Measurements from ENCODE around the gene GTF2I. TPM values are rescaled to one million over a fixed set of nuclear protein-coding genes. Genes with fewer than 3 reads are reported as not detected.
"Not testable (repeated sequence)": the region's sequence is repeated elsewhere in the genome, so short reads cannot be mapped to it uniquely, and the experiment has no call there.

GTF2I gene
- total RNA-seq, 1 donor: 113 TPM

DNA sequence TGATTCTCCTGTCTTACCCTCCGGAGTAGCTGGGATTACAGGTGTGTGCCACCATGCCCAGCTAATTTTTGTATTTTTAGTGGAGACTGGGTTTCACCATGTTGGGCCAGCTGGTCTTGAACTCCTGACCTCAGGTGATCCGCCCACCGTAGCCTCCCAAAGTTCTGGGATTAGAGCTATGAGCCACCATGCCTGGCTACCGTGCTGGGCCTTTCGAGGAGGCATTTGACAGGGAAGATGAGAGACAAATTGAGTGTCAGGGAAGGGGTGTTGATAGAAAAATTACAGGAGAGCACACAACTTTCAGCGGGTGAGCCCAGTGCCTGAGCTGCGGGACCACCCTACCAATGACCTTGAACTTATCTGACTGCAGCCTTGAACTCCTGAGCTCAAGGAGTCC lies 112.5 kb downstream of the GTF2I start:
- not testable (repeated sequence) for H3K4me3 ChIP-seq (ENCODE audit: low read length); H3K27me3 ChIP-seq (ENCODE audit: insufficient read depth, low read length); H3K9me3 ChIP-seq (ENCODE audit: low read depth, low read length); H3K4me1 ChIP-seq (ENCODE audit: insufficient read depth, low read length)

GRCh38 chr7:74772093-74772492 lies 114.6 kb downstream of the GTF2I start:
- not testable (repeated sequence) for H3K4me3 ChIP-seq (ENCODE audit: low read length); H3K4me1 ChIP-seq (ENCODE audit: insufficient read depth, low read length); H3K27me3 ChIP-seq (ENCODE audit: insufficient read depth, low read length); H3K9me3 ChIP-seq (ENCODE audit: low read depth, low read length)

DNA sequence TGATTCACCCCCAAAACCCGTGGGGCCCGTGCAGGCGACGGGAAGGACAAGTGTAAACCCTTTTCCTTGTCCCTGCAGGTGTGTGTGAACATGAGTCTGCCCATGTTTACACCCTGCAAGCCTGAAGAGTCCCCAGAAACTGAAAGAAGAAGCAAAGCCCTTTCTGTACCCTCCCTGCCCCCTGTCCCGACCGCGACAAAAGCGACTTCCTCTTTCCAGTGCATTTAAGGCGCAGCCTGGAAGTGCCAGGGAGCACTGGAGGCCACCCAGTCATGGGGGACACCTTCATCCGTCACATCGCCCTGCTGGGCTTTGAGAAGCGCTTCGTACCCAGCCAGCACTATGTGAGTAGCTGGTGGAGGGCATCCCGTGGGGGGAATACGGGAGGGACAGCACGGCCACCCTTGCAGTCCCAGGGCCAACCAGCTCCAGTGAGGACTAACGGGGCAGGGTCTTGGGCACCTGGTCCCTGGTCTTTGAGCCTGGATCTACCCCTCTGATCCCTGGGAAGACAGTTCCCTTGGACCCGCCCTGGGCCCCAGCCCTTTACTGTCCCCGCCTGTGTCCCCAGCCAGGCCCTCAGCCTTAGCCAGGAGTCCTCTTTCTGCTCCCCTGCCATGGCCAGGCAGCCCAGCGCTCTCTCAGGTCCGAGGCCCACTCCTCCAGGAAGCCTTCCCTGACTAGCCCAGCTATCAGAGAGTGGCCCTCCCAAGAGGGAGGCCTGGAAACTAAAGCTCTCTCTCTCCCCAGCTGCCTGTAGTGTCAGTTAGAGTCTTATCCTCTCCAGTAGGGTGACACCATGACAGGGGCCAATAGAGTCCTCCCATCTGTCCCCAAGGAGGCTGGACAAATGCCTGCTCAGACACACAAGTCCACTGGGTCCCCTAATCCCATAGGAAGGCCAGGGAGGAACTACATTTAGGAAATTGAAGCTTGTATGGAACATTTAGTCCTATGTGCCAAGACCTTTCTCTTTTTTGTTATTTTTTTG lies 116.5 kb downstream of the GTF2I start, which contains the start of gene NCF1:
NCF1 (plus strand) TSS at position 252 of the 991 bp plus-strand sequence; CDS start at position 273, 21 bp downstream.
- not testable (repeated sequence) for H3K9me3 ChIP-seq (ENCODE audit: low read depth, low read length); H3K4me3 ChIP-seq (ENCODE audit: low read length); H3K27me3 ChIP-seq (ENCODE audit: insufficient read depth, low read length); H3K4me1 ChIP-seq (ENCODE audit: insufficient read depth, low read length)

DNA sequence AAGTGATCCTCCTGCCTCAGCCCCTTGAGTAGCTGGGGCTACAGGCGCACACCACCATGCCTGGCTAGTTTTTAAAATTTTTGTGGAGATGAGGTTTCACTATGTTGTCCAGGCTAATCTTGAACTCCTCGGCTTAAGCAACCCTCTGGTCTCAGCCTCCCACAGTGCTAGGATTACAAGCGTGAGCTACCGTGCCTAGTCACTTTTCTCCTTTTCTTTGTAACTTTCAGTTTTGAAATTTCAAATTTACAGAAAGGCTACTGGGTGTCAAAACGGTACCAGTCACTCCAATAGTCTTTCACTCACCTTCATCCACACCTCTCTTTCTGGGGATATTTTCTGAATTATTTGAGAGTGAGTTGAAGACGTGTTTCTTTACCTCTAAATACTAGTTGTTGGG lies 117.6 kb downstream of the GTF2I start:
- H3K9me3 ChIP-seq (ENCODE audit: low read depth, low read length); H3K4me3 ChIP-seq (ENCODE audit: low read length); H3K27me3 ChIP-seq (ENCODE audit: insufficient read depth, low read length); H3K4me1 ChIP-seq (ENCODE audit: insufficient read depth, low read length): not testable (repeated sequence)

DNA sequence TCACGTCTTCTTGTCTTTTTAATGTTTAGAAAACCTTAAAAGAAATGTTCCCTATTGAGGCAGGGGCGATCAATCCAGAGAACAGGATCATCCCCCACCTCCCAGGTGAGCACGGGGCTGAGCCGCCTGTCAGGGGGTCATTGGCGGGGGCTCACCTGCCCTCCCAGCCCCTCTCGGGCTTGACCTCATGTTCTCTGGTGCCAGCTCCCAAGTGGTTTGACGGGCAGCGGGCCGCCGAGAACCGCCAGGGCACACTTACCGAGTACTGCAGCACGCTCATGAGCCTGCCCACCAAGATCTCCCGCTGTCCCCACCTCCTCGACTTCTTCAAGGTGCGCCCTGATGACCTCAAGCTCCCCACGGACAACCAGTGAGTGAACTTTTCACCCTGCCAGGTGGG lies 121.5 kb downstream of the GTF2I start:
- not testable (repeated sequence) for H3K4me3 ChIP-seq (ENCODE audit: low read length); H3K9me3 ChIP-seq (ENCODE audit: low read depth, low read length); H3K4me1 ChIP-seq (ENCODE audit: insufficient read depth, low read length); H3K27me3 ChIP-seq (ENCODE audit: insufficient read depth, low read length)

DNA sequence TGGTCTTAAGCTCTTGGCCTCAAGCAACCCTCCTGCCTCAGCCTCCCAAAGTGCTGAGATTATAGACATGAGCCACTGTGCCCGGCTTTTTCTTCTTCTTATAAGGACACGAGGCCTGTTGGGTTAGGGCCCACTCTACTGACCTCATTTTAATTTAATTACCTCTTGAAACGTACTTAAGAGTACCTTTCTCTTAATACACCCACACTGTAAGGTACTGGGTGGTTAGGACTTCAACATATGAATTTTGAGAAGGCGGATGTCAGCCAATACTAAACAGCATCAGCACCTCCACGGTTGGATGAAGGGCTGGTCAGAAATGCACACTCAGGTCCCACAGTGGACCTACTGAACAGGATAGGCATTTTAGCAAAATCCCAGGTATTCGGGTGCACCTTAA lies 124.2 kb downstream of the GTF2I start:
- not testable (repeated sequence) for H3K4me1 ChIP-seq (ENCODE audit: insufficient read depth, low read length); H3K27me3 ChIP-seq (ENCODE audit: insufficient read depth, low read length); H3K9me3 ChIP-seq (ENCODE audit: low read depth, low read length); H3K4me3 ChIP-seq (ENCODE audit: low read length)

GRCh38 chr7:74783595-74783994 lies 126.1 kb downstream of the GTF2I start:
- not testable (repeated sequence) for H3K4me1 ChIP-seq (ENCODE audit: insufficient read depth, low read length); H3K9me3 ChIP-seq (ENCODE audit: low read depth, low read length); H3K27me3 ChIP-seq (ENCODE audit: insufficient read depth, low read length); H3K4me3 ChIP-seq (ENCODE audit: low read length)

DNA sequence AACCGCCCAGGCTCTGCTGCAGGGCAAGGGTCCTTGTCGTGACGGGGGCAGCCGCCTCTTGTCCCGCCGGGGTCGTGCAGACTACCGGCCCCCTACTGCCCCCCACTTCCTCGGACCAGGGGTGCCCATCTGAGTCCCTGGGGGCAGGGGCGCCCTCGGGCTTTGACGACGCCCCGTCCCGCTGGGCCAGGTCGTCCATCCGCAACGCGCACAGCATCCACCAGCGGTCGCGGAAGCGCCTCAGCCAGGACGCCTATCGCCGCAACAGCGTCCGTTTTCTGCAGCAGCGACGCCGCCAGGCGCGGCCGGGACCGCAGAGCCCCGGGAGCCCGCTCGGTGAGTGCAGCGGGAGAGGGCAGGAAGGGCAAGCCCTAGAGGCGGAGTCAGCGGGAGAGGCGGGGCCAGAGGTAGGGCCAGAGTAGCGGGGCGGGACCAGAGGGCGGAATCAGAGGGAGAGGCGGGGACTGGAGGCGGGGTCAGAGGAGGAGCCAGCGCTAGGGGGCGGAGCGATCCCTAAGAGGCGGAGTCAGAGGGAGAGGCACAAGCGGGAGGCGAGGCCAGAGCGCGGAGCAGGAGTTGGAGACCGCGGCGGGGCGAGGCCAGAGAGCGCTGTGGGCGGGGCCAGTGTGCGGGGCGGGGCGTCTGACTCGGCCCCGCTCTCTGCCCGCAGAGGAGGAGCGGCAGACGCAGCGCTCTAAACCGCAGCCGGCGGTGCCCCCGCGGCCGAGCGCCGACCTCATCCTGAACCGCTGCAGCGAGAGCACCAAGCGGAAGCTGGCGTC lies 131.0 kb downstream of the GTF2I start:
- not testable (repeated sequence) for H3K9me3 ChIP-seq (ENCODE audit: low read depth, low read length); H3K4me1 ChIP-seq (ENCODE audit: insufficient read depth, low read length); H3K27me3 ChIP-seq (ENCODE audit: insufficient read depth, low read length); H3K4me3 ChIP-seq (ENCODE audit: low read length)

- H3K4me3 ChIP-seq (ENCODE audit: low read length); H3K9me3 ChIP-seq (ENCODE audit: low read depth, low read length); H3K4me1 ChIP-seq (ENCODE audit: insufficient read depth, low read length); H3K27me3 ChIP-seq (ENCODE audit: insufficient read depth, low read length): not testable (repeated sequence)
These were observed 131.8 kb downstream of the GTF2I start for GRCh38 chr7:74789200-74789736.

DNA sequence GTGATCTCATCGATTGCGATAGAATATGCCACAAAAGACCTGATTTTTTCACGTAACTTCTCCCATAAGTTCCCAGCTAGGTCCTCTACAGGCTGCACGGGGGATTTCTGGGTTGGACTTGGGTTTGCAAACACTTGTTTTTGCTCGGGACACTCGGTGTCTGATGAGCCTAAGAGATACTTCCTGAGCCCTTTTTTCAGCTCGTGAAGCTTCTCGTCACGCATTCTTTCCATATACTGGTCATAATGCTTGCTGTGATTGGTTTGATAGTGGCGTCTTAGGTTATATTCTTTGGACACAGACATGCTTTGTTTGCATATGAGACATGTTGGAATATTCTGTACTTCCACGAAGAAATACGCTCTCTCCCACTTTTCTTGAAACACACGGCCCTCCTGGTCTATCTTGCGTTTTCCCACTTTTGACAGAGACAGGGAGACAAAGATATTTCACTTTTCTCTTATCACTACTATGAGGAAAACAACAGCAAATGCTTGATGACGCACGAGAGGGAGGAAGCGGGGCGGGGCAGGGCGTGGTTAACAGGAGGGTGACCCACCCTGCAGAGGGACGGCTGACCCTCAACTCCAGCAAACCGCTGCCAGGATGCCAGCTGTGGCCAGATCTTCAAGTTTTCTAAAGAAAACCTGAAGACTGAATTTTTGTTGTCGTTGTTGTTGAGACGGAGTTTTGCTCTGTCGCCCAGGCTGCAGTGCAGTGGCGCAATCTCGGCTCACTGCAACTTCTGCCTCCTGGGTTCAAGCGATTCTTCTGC lies 140.5 kb downstream of the GTF2I start:
- not testable (repeated sequence) for H3K4me1 ChIP-seq (ENCODE audit: insufficient read depth, low read length); H3K4me3 ChIP-seq (ENCODE audit: low read length); H3K27me3 ChIP-seq (ENCODE audit: insufficient read depth, low read length); H3K9me3 ChIP-seq (ENCODE audit: low read depth, low read length)

DNA sequence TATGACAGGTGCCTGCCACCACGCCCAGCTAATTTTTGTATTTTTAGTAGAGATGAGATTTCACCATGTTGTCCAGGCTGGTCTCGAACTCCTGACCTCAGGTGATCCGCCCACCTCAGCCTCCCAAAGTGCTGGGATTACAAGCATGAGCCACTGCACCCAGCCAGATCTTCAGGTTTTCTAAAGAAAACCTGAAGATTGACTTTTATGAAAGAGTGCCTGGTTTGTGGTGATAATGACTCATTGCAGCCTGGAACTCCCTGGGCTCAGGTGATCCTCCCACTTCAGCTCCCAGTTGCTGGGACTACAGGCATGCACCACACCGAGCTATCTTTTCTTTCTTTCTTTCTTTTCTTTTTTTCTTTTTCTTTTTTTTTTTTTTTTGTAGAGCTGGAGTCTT lies 141.1 kb downstream of the GTF2I start:
- H3K4me3 ChIP-seq (ENCODE audit: low read length); H3K27me3 ChIP-seq (ENCODE audit: insufficient read depth, low read length); H3K9me3 ChIP-seq (ENCODE audit: low read depth, low read length); H3K4me1 ChIP-seq (ENCODE audit: insufficient read depth, low read length): not testable (repeated sequence)

Other genes with a start within 250 kb of the GTF2I start
- gene GTF2IRD1, start 203.8 kb upstream of the GTF2I start, total RNA-seq: 0.21 TPM
- 23.0 TPM for gene NCF1, start 116.3 kb downstream of the GTF2I start, total RNA-seq
- gene GTF2IRD2, start 193.9 kb downstream of the GTF2I start, total RNA-seq: 7.1 TPM